M059J (cell line): ENCODE data around the gene EPHA6. TPM values are rescaled to one million over a fixed set of nuclear protein-coding genes. Genes with fewer than 3 reads are reported as not detected.

Experiments
- DNase-seq: peaks from one replicate; pipeline ENCODE4 v3.0.0-alpha.2; 2012; ENCODE audit warnings: low read depth
- total RNA-seq: library from RNA; depleted of rRNA; stranded (reverse); fragments of >200 nt; shearing (Covaris generic); gene quantifications from 2 replicates; pipeline ENCODE4 v1.2.3, GENCODE V29; 2014

EPHA6 gene
- total RNA-seq, 1 experiment from 2014 or later = not detected

DNA sequence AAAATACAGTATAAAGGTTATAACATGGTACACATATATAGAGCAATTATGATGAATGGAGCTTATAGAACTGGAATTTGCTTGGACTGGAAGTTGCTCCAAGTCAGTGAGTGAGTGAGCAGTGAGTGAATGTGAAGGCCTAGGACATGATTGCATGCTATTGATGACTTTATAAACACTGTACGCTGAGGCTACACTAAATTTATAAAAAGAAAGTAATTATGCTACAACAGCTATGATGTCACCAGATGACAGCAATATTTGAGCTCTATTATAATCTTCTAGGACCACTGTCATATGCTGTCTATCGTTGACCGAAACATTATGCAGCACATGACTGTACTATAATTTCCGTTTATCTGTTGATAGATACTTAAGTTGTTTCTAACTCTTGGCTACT lies 463.3 kb downstream of the EPHA6 start:
- no peak for DNase-seq

DNA sequence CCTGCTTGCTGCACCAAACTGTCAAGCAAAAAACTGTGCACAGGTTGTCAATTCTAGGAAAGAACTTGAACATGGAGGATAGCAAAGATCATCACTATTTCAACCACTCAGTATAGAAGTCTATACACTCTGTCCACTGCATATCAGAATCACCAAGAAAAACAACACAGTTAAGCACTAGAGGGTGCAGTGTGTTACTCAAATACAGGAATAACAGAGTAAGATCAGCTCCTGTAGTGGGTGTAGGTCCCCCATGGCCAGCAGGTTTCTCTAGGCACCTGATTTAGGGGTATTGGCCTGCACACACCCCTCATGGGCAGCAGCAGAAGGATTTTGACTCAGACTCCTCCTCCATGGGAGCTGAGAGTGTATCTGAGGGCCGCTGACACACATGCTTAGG lies 464.1 kb downstream of the EPHA6 start:
- DNase-seq = no peak

- DNase-seq = no peak
These were observed 477.5 kb downstream of the EPHA6 start for GRCh38 chr3:97291901-97292300.

- no peak for DNase-seq
These were observed 479.3 kb downstream of the EPHA6 start for GRCh38 chr3:97293596-97294131.

DNA sequence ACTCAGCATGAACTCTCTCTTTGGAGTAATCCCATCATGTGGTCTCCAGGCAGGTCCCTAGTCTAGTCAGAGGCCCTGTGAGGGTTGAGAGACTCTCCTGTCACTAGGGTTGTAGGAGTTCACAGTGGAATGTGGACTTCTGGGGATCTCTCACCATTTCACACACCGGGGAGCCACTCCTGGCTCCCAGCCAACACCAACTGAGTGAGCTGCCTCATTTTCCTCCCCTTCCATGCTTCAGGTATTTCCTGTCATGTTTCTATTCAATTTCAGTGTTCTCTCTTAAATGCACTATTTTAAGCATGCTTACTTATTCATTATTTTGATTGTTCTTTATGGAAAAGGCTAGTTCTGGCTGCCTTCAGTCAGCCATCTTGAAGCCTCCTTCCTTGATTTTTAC lies 482.6 kb downstream of the EPHA6 start:
- DNase-seq = no peak

DNA sequence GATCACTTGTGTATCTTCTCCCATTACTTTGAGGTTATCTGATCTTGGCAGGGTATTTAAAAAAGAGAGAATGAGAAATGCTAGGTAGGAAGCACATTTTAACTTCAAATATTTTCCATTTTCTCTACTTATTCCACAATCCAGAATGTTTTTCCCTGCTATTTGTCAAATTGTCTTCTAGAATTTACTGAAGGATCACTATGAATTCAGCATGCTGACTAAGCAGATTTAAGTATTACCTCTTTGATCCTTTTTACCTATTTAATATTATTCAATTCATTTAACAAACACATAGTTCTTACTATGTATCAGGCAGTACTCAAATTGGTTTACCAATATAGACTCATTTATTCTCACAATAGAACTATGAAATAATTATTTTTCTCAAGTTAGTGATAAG lies 486.7 kb downstream of the EPHA6 start:
- DNase-seq = no peak

DNA sequence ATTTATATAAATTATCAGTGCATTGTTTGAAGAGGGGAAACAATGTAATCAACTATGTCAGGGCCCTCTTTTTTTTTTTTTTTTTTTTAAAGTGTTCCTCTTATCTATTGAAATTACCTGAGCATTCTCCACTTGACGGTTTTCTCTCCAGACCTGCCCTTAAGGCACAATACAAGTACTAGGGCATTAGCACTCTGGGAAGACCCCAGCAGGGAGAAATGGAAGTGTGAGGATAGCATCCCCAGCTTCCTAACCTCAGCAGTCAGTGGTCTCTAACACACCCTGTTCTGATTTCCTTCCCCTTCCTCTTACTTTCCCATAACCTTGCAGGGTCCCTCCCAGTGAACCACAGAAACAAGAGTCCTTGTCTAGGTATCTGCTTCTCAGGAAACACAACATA lies 491.8 kb downstream of the EPHA6 start:
- DNase-seq = no peak

DNA sequence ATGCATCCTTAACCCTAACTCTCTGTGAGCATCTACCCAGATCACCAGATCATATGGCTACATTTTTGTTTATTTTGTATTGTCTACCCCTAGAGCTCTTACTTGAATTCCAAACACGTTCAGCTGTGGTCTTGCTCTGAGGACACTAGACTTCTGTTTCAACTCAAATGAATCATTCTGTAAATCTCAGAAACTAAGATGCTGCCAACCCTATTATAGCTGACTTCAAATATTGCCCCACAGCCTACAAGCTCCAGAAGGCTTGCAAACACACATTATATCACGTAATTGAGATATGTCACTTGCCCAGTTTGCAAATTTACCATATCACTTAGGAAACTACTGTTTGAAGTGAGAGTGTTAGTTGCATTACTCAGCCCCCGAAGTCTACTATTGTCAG lies 524.0 kb downstream of the EPHA6 start:
- DNase-seq = no peak

DNA sequence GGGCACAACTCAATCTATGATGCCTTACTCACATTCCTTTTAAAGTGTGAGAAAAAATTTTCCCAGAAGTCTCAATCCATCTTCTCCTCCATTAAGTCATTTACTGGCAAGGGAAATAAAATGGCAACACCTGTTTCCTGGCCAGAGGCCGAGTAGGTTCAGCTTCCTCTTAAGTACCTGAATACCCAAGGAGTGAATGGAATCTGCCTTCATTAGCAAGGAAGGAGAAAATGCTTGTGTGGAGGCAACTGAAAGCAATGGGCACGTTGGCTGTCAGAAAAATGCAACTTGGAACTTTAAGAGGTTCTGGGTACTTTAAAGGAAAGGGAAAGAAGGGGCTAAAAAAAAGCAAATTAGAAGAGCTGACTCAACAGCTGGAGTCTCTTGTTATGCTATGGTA lies 526.5 kb downstream of the EPHA6 start:
- DNase-seq = no peak

DNA sequence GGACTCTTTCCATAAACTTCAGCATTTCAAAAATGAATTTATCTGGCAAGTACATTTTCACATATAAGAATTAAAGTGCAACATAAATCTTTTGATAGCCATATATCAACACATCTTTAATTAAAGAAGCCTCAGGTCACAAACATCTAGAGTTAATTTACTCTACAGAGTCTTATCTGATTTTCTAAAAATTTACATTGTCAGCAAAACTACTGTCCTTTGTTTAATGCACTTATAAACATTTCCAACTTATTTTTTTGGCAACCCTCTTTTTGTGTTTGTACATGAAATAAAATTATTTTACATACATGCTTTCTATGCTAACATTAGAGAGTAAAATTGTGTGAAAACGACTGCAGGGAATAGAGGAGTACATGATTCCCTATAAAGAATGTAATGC lies 533.4 kb downstream of the EPHA6 start:
- DNase-seq = no peak

- no peak for DNase-seq
These were observed 536.6 kb downstream of the EPHA6 start for GRCh38 chr3:97350971-97351370.

DNA sequence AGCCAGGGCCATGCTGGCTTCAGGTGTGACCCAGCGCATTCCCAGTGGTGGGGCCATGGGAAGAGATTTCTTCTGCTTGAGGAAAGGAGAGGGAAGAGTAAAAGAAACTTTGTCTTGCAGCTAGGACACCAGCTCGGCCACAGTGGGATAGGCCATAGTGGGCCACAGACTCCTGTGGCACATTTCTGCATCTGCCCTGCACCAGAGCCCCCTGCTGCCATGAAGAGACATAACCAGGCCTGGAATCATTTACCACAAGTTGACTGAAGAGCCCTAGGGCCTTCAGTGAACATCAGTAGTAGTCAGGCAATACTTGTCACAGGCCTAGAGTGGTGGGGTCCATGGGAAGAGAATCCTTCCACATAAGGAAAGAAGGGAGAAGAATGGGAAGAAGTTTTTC lies 538.8 kb downstream of the EPHA6 start:
- no peak for DNase-seq

DNA sequence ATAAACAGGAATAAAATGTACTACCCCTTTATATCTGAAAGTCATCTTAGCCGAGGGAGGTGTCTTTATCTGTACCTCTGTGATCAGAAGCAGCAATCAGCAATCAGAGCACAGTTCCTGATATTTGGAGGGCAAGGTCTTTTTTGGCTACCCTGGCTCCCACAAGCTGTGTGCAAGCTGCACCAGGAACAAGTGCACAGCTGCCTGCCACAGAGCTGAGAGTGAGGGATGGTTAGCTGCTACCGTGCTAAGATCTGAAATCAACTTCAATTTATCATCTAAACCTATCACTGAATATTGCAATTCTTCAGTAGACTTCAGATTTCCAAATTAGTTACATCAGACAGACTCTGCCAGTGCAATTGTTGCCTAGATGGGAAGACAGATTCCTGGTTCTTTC lies 545.6 kb downstream of the EPHA6 start:
- DNase-seq = no peak

GRCh38 chr3:97360804-97361203 lies 546.4 kb downstream of the EPHA6 start:
- DNase-seq = no peak

GRCh38 chr3:97384583-97384982 lies 570.2 kb downstream of the EPHA6 start:
- no peak for DNase-seq

GRCh38 chr3:97388774-97389173 lies 574.4 kb downstream of the EPHA6 start:
- no peak for DNase-seq

DNA sequence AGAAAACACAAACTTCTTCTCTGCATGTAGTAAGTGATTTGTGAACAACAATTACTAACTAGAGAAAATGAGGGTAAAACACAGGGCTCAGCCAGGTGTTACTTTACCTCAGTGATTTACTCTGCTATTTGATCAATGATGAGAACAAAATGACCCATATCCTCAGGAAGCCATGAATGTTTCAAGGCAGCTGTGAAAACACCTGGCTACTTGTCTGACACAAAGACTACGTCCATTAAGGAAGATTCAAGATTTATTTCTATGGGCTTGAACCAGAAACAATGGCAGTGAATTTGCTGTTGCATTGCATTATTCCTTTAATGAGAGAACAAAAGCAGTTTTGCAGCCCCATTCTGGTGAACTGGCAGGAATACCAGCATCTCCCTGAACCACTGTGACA lies 575.5 kb downstream of the EPHA6 start:
- no peak for DNase-seq

GRCh38 chr3:97391167-97391566 lies 576.8 kb downstream of the EPHA6 start:
- DNase-seq = no peak

DNA sequence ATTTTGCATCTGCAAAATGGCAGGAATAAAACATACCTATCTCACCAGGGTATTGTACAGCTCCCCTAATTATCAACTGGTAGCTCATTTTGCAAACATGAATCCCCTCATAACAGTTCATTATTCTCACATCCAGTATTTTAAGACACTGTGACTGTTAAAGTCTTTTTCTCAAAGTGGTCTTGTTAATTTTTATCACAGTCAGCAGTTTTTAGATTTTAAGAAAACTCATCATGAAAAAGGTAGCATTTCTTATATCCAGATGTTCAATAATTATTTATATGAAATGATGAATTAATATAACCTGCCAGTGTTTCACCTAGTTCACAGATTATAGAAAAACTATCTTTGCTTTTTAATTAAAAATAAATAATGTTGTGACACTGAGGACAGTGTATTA lies 595.2 kb downstream of the EPHA6 start:
- DNase-seq = no peak

DNA sequence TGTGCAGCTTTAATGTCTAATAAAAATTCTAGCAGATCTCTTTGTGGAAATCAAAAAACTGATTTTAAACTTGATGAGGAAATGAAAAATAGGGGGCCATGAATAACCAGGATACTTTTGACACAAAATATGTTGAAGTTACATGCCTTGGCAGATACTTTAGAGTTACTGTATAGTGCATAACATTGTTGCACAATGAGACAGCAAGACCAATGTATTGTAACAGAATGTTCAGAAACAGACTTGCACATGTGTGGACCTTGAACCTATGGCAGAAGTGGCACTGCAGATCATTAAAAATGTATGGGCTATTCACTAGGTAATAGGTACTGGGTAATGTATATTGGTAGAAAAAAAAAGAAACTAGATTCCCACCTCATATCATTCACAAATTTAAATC lies 607.2 kb downstream of the EPHA6 start:
- DNase-seq = no peak

DNA sequence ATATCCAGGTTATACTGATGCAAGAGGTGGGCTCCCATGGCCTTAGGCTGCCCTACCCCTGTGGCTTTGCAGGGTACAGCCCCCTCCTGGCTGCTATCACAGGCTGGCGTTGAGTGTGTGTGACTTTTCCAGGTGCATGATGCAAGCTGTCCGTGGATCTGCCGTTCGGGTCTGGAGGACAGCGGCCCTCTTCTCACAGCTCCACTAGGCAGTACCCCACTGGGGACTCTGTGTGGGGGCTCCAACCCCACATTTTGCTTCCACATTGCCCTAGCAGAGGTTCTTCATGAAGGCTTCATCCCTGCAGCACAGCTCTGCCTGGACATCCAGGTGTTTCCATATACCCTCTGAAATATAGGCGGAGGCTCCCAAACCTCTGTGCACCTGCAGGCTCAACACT lies 610.6 kb downstream of the EPHA6 start:
- no peak for DNase-seq

DNA sequence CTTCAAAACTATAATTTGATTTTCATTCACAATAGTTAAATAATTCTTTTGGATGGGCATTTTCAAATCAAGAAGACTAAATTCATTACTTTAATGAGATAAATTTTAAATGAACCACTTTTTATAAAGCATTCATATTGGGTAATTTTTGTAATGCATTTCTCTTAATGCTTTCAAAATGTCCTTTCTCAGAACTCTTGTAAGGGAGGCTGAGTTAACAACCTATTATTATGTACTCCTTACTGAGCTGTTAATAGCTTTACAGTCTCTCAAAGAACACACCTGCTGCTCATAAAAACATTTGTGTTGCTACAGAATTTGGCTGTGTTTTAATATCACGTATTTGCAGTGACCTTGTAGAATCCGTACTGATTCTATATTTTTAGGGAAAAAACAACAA lies 616.2 kb downstream of the EPHA6 start:
- DNase-seq = no peak

- no peak for DNase-seq
These were observed 618.5 kb downstream of the EPHA6 start for GRCh38 chr3:97432914-97433313.

DNA sequence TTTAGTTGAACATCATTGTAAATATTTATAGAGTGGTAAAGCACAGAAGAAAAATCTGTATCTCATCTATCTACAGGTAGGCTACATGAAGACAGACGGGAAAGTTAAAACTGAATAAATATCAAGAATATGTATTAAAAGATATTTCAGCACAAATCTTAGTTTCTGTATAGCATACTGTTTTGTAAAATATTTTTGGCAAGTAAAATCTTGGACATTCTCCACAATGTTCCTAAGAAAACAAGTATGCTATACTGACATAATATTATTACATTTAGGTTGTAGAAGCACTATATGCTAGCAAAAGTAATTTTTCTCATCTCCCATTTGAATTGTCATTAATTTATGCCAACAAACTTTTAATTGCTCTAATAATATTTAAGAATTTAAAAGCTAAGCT lies 623.7 kb downstream of the EPHA6 start:
- DNase-seq = no peak

- DNase-seq = no peak
These were observed 625.0 kb downstream of the EPHA6 start for GRCh38 chr3:97439373-97439772.
